HG03196 (cell line): ENCODE data around the gene ZNF326.
"Not testable (repeated sequence)": the region's sequence is repeated elsewhere in the genome, so short reads cannot be mapped to it uniquely, and the experiment has no call there.

Experiments
- ATAC-seq: cut with Tn5 transposase; IDR thresholded peaks from one replicate; pipeline ENCODE4 v1.9.1; 2021; ENCODE audit not compliant: unreplicated experiment

The ZNF326 gene

GRCh38 chr1:89965193-89965768 lies 29.6 kb upstream of the ZNF326 start:
- ATAC-seq, result no peak

DNA sequence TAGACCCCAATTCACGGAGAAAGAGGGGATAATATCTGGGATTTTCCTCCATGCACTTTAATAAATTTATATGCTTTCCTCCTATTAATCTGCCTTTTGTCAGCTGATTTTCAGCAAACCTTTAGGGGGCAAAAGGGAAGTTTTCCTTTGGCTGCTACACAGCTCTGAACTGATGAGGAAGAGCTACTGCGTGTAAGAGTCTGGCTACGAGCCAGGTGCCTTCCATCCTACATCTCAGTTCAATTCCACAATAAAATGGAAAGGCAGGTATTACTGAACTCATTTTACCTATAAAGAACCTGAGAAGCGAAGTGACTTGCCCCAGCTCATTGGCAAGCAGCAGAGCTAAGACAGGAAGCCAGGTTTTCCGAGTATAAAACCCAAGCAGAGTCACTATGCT lies 28.3 kb upstream of the ZNF326 start:
- no peak for ATAC-seq

GRCh38 chr1:89971600-89971999 lies 23.3 kb upstream of the ZNF326 start:
- no peak for ATAC-seq

GRCh38 chr1:89972024-89972423 lies 22.9 kb upstream of the ZNF326 start:
- no peak for ATAC-seq

DNA sequence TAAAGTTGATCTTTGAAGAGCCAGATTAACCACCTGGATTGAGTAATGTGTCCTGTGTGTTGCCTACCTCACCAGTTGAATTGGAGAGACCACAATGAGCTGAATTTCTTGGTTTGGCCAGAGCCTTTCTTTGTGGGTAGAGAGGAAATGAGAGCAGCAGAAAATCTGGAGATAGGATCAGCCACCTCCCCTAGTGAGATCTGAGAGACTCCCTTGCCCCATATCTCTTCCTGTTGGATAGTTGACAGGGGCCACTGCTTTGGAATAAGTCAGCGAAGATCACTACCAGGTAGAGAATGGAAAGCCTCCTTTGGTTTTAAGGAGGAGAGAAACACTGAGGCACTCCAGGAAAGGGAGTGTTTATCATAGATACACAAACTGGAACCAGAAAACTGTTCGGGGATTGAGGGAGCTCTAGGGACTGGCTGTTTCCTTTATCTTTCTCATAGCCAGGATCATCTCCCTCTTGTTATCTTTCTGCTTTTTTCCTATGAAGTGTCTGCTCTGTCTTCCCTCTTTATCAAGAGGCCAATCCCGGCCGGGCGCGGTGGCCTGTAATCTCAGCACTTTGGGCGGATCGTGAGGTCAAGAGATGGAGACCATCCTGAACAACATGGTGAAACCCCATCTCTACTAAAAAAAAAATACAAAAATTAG lies 21.3 kb upstream of the ZNF326 start:
- no peak for ATAC-seq

DNA sequence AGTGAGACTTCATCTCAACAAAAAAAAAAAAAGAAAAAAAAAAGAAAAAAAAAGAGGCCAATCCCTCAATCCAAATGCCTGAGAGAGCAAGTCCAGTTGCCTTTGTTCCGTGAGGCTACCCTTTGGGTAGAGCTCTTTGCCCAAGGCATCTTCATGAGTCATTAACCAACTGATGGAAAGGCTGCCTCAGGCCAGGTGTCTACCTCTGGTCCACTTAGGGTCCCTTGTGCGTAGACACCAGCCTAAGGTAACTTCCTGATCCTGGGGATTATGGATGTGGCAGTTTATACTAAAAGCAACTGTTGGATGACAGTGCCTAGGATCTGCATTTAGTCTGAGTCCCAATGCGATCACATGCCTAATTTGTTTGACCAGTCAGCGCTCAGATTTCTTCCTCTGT lies 20.7 kb upstream of the ZNF326 start:
- no peak for ATAC-seq

DNA sequence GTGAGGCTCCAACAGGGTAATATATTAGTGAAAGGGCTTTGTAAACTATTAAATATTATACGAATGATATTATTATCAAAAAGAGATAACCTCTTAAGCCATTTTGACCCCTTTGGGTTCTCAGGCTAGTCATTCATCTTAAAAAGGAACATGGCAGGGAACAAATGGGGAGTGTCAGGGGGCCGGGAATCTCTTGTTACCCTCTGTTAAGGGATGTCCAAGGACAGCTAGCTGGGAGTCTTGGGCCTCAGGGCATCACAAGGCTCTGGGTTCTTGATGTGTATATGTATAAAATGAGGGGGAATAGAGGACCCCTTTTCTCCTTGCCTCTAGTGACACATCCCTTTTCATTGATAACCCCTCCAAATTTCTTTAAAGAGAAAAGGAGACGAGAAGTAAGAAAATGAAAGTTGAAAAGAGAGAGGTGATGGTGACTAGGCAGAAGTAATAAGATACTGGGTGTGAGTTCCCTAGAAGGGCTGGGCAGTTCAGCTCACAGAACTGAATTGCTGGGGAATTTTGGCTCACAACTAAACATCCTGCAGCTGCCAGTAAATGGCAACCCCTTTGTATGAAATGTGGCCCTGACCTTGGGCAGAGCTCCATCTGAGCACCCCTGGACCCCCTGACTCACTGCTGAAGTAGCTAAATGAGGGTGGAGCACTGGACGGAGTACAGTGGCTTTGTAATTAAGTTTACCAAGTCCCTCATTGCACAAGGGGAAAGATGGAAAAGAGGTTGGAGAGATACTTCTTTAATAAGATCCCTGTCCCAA lies 20.0 kb upstream of the ZNF326 start:
- ATAC-seq, result no peak

GRCh38 chr1:89975540-89976125 lies 19.3 kb upstream of the ZNF326 start:
- no peak for ATAC-seq

DNA sequence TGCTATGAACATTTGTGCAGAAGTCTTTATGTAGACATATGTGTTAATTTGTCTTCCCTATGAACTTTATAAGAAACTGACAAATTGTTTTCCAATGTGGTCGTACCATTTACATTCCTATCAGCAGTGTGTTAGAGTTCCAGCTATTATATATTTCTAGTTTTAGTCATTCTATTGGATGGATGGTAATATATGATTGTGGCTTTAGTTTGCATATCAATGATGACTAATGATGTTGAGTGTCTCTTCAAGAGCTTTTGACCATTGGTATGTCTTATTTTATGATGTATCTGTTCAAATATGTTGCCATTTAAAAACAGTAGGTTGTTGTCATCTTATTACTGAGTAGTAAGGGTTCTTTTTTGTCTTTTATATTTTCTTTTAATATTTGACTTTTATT lies 16.2 kb upstream of the ZNF326 start:
- no peak for ATAC-seq

GRCh38 chr1:89980605-89981004 lies 14.3 kb upstream of the ZNF326 start:
- no peak for ATAC-seq

DNA sequence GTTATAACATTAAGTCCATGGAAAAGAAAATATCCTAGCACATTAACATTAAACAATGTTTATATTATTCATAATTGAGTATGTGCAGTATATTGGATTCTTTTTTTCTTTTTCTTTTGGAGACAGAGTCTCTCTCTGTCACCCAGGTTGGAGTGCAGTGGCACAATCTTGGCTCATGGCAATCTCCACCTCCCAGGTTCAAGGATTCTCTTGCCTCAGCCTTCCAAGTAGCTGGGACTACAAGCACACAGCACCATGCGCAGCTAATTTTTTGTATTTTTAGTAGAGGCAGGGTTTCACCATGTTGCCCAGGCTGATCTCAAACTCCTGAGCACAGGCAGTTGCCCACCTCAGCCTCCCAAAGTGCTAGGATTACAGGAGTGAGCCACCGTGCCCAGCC lies 12.1 kb upstream of the ZNF326 start:
- ATAC-seq, result not testable (repeated sequence)

- ATAC-seq, result not testable (repeated sequence)
Measured at GRCh38 chr1:89984564-89985116, 10.3 kb upstream of the ZNF326 start.

DNA sequence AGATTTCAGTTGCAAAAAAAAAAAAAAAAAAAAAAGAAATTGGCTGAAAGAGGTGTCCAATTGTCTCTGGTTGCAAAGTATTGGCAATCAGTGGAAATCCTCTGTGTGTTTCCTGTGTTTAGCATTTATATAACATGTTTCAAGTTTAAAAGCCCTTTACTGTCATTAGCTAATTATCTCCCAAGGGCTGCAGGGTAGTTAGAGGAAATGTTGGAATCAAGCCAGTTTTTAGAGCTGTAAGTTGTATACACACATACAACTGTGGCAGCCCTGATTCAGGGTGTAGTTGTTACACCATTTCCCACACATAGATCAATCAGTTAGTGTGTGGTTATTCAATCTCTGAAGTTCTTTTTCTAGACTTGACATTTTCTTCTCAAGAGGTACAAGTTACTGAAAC lies 8.9 kb upstream of the ZNF326 start:
- ATAC-seq, result no peak

- ATAC-seq, result peak; percentile 79
Measured at GRCh38 chr1:89987159-89987819, 7.6 kb upstream of the ZNF326 start.

GRCh38 chr1:89989099-89989498 lies 5.8 kb upstream of the ZNF326 start:
- ATAC-seq, result no peak

DNA sequence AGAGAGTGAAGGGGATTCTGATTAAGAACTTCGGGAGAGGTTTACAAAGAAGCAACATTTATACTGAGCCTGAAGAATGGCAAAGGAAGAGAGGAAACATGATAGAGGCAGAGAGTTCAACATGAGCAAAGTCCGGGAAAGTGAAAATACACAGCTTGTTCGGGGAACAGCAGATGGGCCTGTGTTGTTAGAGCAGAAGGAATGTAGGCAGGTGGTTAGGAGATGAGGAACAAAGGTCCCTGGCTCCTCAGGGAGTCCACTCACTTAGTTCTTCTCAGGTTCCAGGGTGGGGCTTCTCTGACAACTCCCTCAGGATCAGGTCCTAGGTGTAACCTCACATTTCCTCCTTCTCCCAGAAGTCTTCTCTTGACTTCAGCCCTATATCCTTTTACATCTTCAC lies 5.1 kb upstream of the ZNF326 start:
- ATAC-seq, result no peak

DNA sequence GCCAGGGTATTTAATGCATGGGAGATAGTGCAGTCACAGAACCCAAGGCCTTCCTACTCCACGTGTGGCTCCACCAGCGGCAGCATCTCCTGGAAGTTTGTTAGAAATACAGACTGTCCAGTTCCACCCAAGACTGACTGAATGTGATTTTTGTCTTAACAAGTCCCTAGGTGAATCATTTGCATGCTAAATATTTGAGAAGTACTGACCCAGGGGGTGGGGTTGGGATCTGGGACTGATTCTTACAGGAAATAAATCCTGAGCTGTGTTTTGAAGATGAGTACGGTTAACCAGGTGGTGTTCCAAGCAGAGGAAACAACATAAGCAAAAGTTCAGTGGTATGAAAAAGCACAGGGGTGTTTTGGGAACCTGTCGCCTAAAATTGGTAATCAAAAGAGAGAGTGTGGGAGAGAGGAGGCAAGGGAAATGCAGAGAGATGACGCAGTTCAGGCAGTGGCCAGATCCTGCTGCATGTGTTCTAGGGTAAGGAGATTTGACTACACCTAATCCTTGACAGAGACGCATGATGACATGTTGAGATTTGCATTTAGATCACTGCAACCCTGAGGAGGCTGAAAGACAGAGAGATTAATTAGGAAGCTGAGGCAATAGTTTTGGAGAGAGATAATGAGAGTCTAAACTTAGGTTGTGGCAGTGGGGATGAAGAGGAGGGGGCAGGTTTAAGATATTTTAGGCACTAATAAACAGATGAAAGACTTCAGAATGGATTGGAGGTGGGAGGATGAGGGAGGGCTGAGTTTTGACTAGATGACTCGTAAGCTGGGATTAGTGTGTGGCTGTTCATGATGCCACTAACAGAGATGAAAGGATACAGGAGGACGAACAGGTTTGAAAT lies 3.7 kb upstream of the ZNF326 start:
- ATAC-seq, result no peak

GRCh38 chr1:89993541-89993940 lies 1.4 kb upstream of the ZNF326 start:
- ATAC-seq, result no peak

- ATAC-seq, result no peak
Measured at GRCh38 chr1:89994231-89994804, 592 bp upstream of the ZNF326 start.
